RWPE1 (cell line): Measurements from ENCODE around the gene OR10P1.

Source experiments
- CTCF ChIA-PET: fragments of 350-600 bp; sonication (Branson Sonifier 250); formaldehyde crosslinking; extraction: SDS; loops from one replicate; lab custom pipeline; 2021; lab: Yijun Ruan, JAX
- POLR2A ChIA-PET: fragments of 400-600 bp; formaldehyde crosslinking; extraction: SDS; loops from one replicate; lab custom pipeline; 2020; ENCODE audit warnings: antibody characterized with exemption; ENCODE audit not compliant: low non-redundant PET; lab: Yijun Ruan, JAX
- DNase-seq: peaks from one replicate; pipeline ENCODE4 v3.0.0; 2012; ENCODE audit warnings: low spot score
- H3K27ac ChIP-seq: fragments of 450-650 bp; 2 replicates; pipeline ENCODE4 v1.5.1; 2017
- TF ChIP-seq, protein P1 (sequence below): fragments of 450-650 bp; conservative IDR thresholded peaks from 2 replicates; pipeline ENCODE4 v1.5.1; 2017; ENCODE audit warnings: low read depth, mild to moderate bottlenecking

OR10P1 gene

GRCh38 chr12:55679691-55680090, 43.0 kb downstream of the OR10P1 start:
- ChIA-PET POLR2A (no interaction called here), CTCF (no interaction called here)
- TF ChIP-seq, protein P1, sequence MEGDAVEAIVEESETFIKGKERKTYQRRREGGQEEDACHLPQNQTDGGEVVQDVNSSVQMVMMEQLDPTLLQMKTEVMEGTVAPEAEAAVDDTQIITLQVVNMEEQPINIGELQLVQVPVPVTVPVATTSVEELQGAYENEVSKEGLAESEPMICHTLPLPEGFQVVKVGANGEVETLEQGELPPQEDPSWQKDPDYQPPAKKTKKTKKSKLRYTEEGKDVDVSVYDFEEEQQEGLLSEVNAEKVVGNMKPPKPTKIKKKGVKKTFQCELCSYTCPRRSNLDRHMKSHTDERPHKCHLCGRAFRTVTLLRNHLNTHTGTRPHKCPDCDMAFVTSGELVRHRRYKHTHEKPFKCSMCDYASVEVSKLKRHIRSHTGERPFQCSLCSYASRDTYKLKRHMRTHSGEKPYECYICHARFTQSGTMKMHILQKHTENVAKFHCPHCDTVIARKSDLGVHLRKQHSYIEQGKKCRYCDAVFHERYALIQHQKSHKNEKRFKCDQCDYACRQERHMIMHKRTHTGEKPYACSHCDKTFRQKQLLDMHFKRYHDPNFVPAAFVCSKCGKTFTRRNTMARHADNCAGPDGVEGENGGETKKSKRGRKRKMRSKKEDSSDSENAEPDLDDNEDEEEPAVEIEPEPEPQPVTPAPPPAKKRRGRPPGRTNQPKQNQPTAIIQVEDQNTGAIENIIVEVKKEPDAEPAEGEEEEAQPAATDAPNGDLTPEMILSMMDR: no peak
- DNase-seq: no peak
- no peak overlapping the region for H3K27ac ChIP-seq

- POLR2A ChIA-PET: no interaction called here
- DNase-seq: peak; percentile 27
- TF ChIP-seq, protein P1: no peak
- no peak overlapping the region for H3K27ac ChIP-seq
- CTCF ChIA-PET: interaction anchor here (0.5 to 1.2 kb wide), 8 partner anchors 10 to 1222 kb away, joined by 3 to 4 read pairs (median 4); partner anchors contain the start of gene RDH5
Measured at GRCh38 chr12:55681142-55682077, 44.7 kb downstream of the OR10P1 start.

DNA sequence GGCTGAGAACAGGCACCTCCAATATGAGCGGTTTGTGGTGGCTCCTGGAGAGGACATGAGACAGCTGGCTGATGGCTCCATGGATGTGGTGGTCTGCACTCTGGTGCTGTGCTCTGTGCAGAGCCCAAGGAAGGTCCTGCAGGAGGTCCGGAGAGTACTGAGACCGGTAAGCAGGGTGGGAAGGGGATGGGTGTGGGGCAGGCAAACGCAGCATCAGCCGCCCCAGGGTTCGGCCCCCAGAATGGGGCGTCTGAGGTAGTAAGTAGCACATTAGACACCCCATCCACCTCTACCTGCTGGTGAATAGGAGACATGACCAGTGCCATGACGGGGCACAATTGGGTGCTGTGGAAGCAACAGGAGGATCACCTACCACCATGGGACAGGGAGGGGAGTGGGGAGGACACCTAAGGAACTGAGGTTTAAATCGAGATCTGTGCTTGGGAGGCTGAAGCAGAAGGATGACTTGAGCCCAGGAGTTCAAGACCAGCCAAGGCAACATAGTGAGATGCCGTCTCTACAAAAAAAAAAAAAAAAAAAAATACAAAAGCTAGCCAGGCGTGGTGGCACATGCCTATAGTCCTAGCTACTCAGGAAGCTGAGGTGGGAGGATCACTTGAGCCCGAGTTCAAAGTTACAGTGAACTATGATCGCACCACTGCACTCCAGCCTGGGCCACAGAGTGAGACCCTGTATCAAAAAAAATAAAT, 45.5 kb downstream of the OR10P1 start:
- no peak overlapping the region for H3K27ac ChIP-seq
- no peak for DNase-seq
- ChIA-PET CTCF (interaction anchor here (0.6 to 1.2 kb wide), 7 partner anchors 13 to 490 kb away, joined by 3 to 4 read pairs (median 4); partner anchors contain the start of gene RDH5), POLR2A (no interaction called here)
- TF ChIP-seq, protein P1: no peak

GRCh38 chr12:55683676-55684075, 47.0 kb downstream of the OR10P1 start:
- ChIA-PET CTCF (interaction anchor here (0.8 kb wide), 1 partner anchor 37 kb away, joined by 3 read pairs; no protein-coding TSS in a partner anchor), POLR2A (no interaction called here)
- H3K27ac ChIP-seq: no peak overlapping the region
- no peak for DNase-seq
- TF ChIP-seq, protein P1: no peak

- TF ChIP-seq, protein P1: no peak
- H3K27ac ChIP-seq: no peak overlapping the region
- ChIA-PET POLR2A (no interaction called here), CTCF (no interaction called here)
- DNase-seq: no peak
Measured at GRCh38 chr12:55684761-55685370, 48.2 kb downstream of the OR10P1 start.

- ChIA-PET POLR2A (no interaction called here), CTCF (no interaction called here)
- no peak for DNase-seq
- H3K27ac ChIP-seq: no peak overlapping the region
- TF ChIP-seq, protein P1: no peak
Measured at GRCh38 chr12:55685671-55686070, 49.0 kb downstream of the OR10P1 start.
